Astrocyte (in vitro differentiated cells and primary cell): ENCODE data around the gene MAPKAP1. TPM values are rescaled to one million over a fixed set of nuclear protein-coding genes. Genes with fewer than 3 reads are reported as not detected.

Experiments used
- DNase-seq: peaks from one replicate; pipeline ENCODE4 v3.0.0-alpha.2; 2010; ENCODE audit warnings: low read depth
- FAIRE-seq: peaks from 2 replicates; lab custom pipeline; 2011; peaks lifted over from hg19 to GRCh38; lab: Jason Lieb, UNC
- H2AFZ ChIP-seq: 2 replicates; pipeline ENCODE4 v1.6.0; 2012; ENCODE audit warnings: low read depth, low read length, inconsistent platforms
- H3K27ac ChIP-seq: 2 replicates; pipeline ENCODE4 v1.5.1; 2011; ENCODE audit warnings: low read depth, low read length, inconsistent platforms
- H3K27me3 ChIP-seq: 2 replicates; pipeline ENCODE4 v1.6.0; 2011; ENCODE audit warnings: low read length, inconsistent platforms; ENCODE audit not compliant: insufficient read depth
- H3K36me3 ChIP-seq: 2 replicates; pipeline ENCODE4 v1.5.1; 2011; ENCODE audit warnings: low read length, inconsistent platforms; ENCODE audit not compliant: insufficient read depth
- H3K4me1 ChIP-seq: 2 replicates; pipeline ENCODE4 v1.5.1; 2011; ENCODE audit warnings: low read length, inconsistent platforms; ENCODE audit not compliant: insufficient read depth
- H3K4me2 ChIP-seq: 2 replicates; pipeline ENCODE4 v1.6.0; 2012; ENCODE audit warnings: low read length, inconsistent platforms
- H3K4me3 ChIP-seq: 2 replicates; pipeline ENCODE4 v1.5.1; 2011; ENCODE audit warnings: low read depth, mild to moderate bottlenecking, low read length, inconsistent platforms; ENCODE audit not compliant: insufficient read depth
- H3K79me2 ChIP-seq: 2 replicates; pipeline ENCODE4 v1.6.0; 2012; ENCODE audit warnings: mild to moderate bottlenecking, low read length, inconsistent platforms; ENCODE audit not compliant: insufficient read depth
- H3K9ac ChIP-seq: 2 replicates; pipeline ENCODE4 v1.6.0; 2012; ENCODE audit warnings: mild to moderate bottlenecking, low read length, inconsistent platforms
- H3K9me3 ChIP-seq: 2 replicates; pipeline ENCODE4 v1.5.1; 2012; ENCODE audit warnings: low read depth, mild to moderate bottlenecking, low read length, inconsistent platforms; ENCODE audit not compliant: insufficient read depth
- H4K20me1 ChIP-seq: 2 replicates; pipeline ENCODE4 v1.6.0; 2012; ENCODE audit warnings: low read length, inconsistent platforms; ENCODE audit not compliant: insufficient read depth
- H3K27ac Mint-ChIP-seq: one replicate; pipeline ENCODE4 v1.8.0; 2021; ENCODE audit warnings: mild to moderate bottlenecking, mixed read lengths; ENCODE audit not compliant: unreplicated experiment
- H3K27me3 Mint-ChIP-seq: one replicate; pipeline ENCODE4 v1.8.0; 2021; ENCODE audit warnings: low read depth, mixed read lengths; ENCODE audit not compliant: unreplicated experiment
- H3K36me3 Mint-ChIP-seq: one replicate; pipeline ENCODE4 v1.8.0; 2021; ENCODE audit warnings: low read depth, mixed read lengths; ENCODE audit not compliant: unreplicated experiment
- H3K4me1 Mint-ChIP-seq: one replicate; pipeline ENCODE4 v1.8.0; 2021; ENCODE audit warnings: low read depth, mixed read lengths; ENCODE audit not compliant: unreplicated experiment
- H3K4me3 Mint-ChIP-seq: one replicate; pipeline ENCODE4 v1.8.0; 2021; ENCODE audit warnings: mild to moderate bottlenecking, moderate library complexity, mixed read lengths; ENCODE audit not compliant: unreplicated experiment
- H3K9me3 Mint-ChIP-seq: one replicate; pipeline ENCODE4 v1.8.0; 2021; ENCODE audit warnings: mild to moderate bottlenecking, mixed read lengths; ENCODE audit not compliant: unreplicated experiment
- CTCF ChIP-seq: IDR thresholded peaks from 2 replicates; pipeline ENCODE4 v1.5.1; 2011; ENCODE audit warnings: low read depth, mild to moderate bottlenecking, inconsistent platforms, low read length, moderate library complexity; ENCODE audit not compliant: insufficient read depth
- EZH2 ChIP-seq: IDR thresholded peaks from 2 replicates; pipeline ENCODE4 v1.6.1; 2012; ENCODE audit warnings: mild to moderate bottlenecking, low read length, inconsistent platforms; ENCODE audit not compliant: insufficient read depth
- total RNA-seq: library from RNA; stranded (reverse); gene quantifications from 2 replicates; pipeline ENCODE4 v1.2.1, GENCODE V29; 2021

Gene MAPKAP1
- total RNA-seq, 1 donor from 2014 or later, result 109 TPM

- Mint-ChIP-seq H3K9me3 (no peaks in the 10 kb centered on the region), H3K4me1 (peaks cover 12% of the 10 kb centered on the region), H3K27ac (no peak overlapping the region), H3K4me3 (no peak overlapping the region), H3K27me3 (no peaks in the 10 kb centered on the region), H3K36me3 (no peaks in the 10 kb centered on the region)
- Histone ChIP-seq H3K4me1 (no peaks in the 10 kb centered on the region), H3K79me2 (peaks cover 82% of the 10 kb centered on the region), H3K4me3 (no peak overlapping the region), H3K9ac (no peak overlapping the region), H3K27me3 (no peaks in the 10 kb centered on the region), H3K9me3 (no peaks in the 10 kb centered on the region), H3K36me3 (no peaks in the 10 kb centered on the region), H3K4me2 (no peak overlapping the region), H4K20me1 (peaks cover 71% of the 10 kb centered on the region), H3K27ac (no peak overlapping the region), H2AFZ (no peak overlapping the region)
- FAIRE-seq (no peak), DNase-seq (no peak)
- TF ChIP-seq EZH2, result no peak
- no peak for TF ChIP-seq CTCF
Measured at GRCh38 chr9:125611121-125611765, 95.8 kb downstream of the MAPKAP1 start.

GRCh38 chr9:125609744-125610143, 97.3 kb downstream of the MAPKAP1 start:
- Histone ChIP-seq H3K4me2 (no peak overlapping the region), H3K79me2 (peaks cover 85% of the 10 kb centered on the region), H2AFZ (no peak overlapping the region), H3K9ac (no peak overlapping the region), H3K4me3 (no peak overlapping the region), H3K4me1 (no peaks in the 10 kb centered on the region), H3K27ac (no peak overlapping the region), H3K27me3 (no peaks in the 10 kb centered on the region), H3K9me3 (no peaks in the 10 kb centered on the region), H4K20me1 (peaks cover 77% of the 10 kb centered on the region), H3K36me3 (no peaks in the 10 kb centered on the region)
- no peaks in the 10 kb centered on the region for H3K9me3 Mint-ChIP-seq
- H3K27me3 Mint-ChIP-seq, result no peaks in the 10 kb centered on the region
- H3K27ac Mint-ChIP-seq, result no peak overlapping the region
- peaks cover 12% of the 10 kb centered on the region for H3K4me1 Mint-ChIP-seq
- TF ChIP-seq CTCF, result no peak
- FAIRE-seq, result no peak
- DNase-seq, result no peak
- H3K36me3 Mint-ChIP-seq, result no peaks in the 10 kb centered on the region
- H3K4me3 Mint-ChIP-seq, result no peak overlapping the region

- Mint-ChIP-seq H3K4me3 (no peak overlapping the region), H3K27me3 (no peaks in the 10 kb centered on the region), H3K4me1 (peaks cover 12% of the 10 kb centered on the region), H3K27ac (no peak overlapping the region), H3K36me3 (no peaks in the 10 kb centered on the region), H3K9me3 (no peaks in the 10 kb centered on the region)
- H3K36me3 ChIP-seq, result no peaks in the 10 kb centered on the region
- peaks cover 81% of the 10 kb centered on the region for H4K20me1 ChIP-seq
- DNase-seq (peak; percentile 46), FAIRE-seq (no peak)
- H3K27me3 ChIP-seq, result no peaks in the 10 kb centered on the region
- no peaks in the 10 kb centered on the region for H3K9me3 ChIP-seq
- no peak overlapping the region for H2AFZ ChIP-seq
- H3K4me2 ChIP-seq, result no peak overlapping the region
- TF ChIP-seq EZH2 (no peak), CTCF (no peak)
- H3K4me1 ChIP-seq, result no peaks in the 10 kb centered on the region
- H3K4me3 ChIP-seq, result no peak overlapping the region
- no peak overlapping the region for H3K9ac ChIP-seq
- H3K79me2 ChIP-seq, result peaks cover 88% of the 10 kb centered on the region
- H3K27ac ChIP-seq, result no peak overlapping the region
Measured at GRCh38 chr9:125608489-125609224, 98.4 kb downstream of the MAPKAP1 start.
